Fibroblast of pulmonary artery (primary cell): ENCODE results near the gene FYB1.

Source experiments
- DNase-seq: peaks from one replicate; pipeline ENCODE4 v3.0.0-alpha.2; 2010; ENCODE audit warnings: low read depth
- H3K4me3 ChIP-seq: replicated peaks from 2 replicates; pipeline ENCODE4 v1.5.1; 2011; ENCODE audit warnings: low read depth, mild to moderate bottlenecking, control low read depth, low read length, moderate library complexity
- CTCF ChIP-seq: IDR thresholded peaks from 2 replicates; pipeline ENCODE4 v1.5.1; 2011; ENCODE audit warnings: mild to moderate bottlenecking, control low read depth, low read length, inconsistent platforms; ENCODE audit errors: missing control alignments

FYB1 gene

GRCh38 chr5:39093352-39093751, 126.0 kb downstream of the FYB1 start:
- H3K4me3 ChIP-seq, result no peak overlapping the region
- DNase-seq, result peak; percentile 28
- TF ChIP-seq CTCF, result no peak

GRCh38 chr5:39092581-39093351, 126.6 kb downstream of the FYB1 start:
- H3K4me3 ChIP-seq, result no peak overlapping the region
- TF ChIP-seq CTCF, result no peak
- peak; percentile 24 for DNase-seq

- no peak overlapping the region for H3K4me3 ChIP-seq
- DNase-seq, result no peak
- TF ChIP-seq CTCF, result no peak
Observed at GRCh38 chr5:39091940-39092580, 127.3 kb downstream of the FYB1 start.

- no peak for DNase-seq
- TF ChIP-seq CTCF, result no peak
- no peak overlapping the region for H3K4me3 ChIP-seq
Observed at GRCh38 chr5:39083968-39084367, 135.4 kb downstream of the FYB1 start.

GRCh38 chr5:39082995-39083394, 136.4 kb downstream of the FYB1 start:
- DNase-seq, result no peak
- TF ChIP-seq CTCF, result no peak

GRCh38 chr5:39080597-39081204, 138.7 kb downstream of the FYB1 start:
- peak; percentile 94 for TF ChIP-seq CTCF
- DNase-seq, result peak; percentile 87
- no peak overlapping the region for H3K4me3 ChIP-seq

More at GRCh38 chr5:39082995-39083394, 136.4 kb downstream of the FYB1 start:
- H3K4me3 ChIP-seq, result no peak overlapping the region
